Endometrial microvascular endothelial cells (primary cell): ENCODE results near the gene PLCB4. TPM values are rescaled to one million over a fixed set of nuclear protein-coding genes. Genes with fewer than 3 reads are reported as not detected.

Source experiments
- in situ Hi-C: cut with HindIII; loops from 2 replicates; pipeline ENCODE4 v1.10.0; 2017; ENCODE audit warnings: low sequenced_read_pairs, low pct_unique_long_range_greater_than_20kb; ENCODE audit errors: inconsistent ontology term
- total RNA-seq: library from RNA; depleted of rRNA; stranded (reverse); fragments of >200 nt; gene quantifications from one replicate; pipeline ENCODE4 v1.2.3, GENCODE V29; 2015; ENCODE audit errors: inconsistent ontology term

Gene PLCB4
- total RNA-seq, 1 donor from 2014 or later = 0.19 TPM

GRCh38 chr20:9092655-9093054 is 23.8 kb downstream of the PLCB4 start:
- in situ Hi-C loops = no loop called here

GRCh38 chr20:9093218-9093957 is 24.5 kb downstream of the PLCB4 start:
- in situ Hi-C loops = no loop called here

GRCh38 chr20:9099372-9099771 is 30.5 kb downstream of the PLCB4 start:
- in situ Hi-C loops = no loop called here

- in situ Hi-C loops = no loop called here
Observed at GRCh38 chr20:9100691-9101090, 31.8 kb downstream of the PLCB4 start.

GRCh38 chr20:9102456-9102855 is 33.6 kb downstream of the PLCB4 start:
- in situ Hi-C loops = no loop called here

- in situ Hi-C loops = no loop called here
Observed at GRCh38 chr20:9103955-9104354, 35.1 kb downstream of the PLCB4 start.

GRCh38 chr20:9108260-9108659 is 39.4 kb downstream of the PLCB4 start:
- in situ Hi-C loops = no loop called here

- in situ Hi-C loops = no loop called here
Observed at GRCh38 chr20:9109566-9109965, 40.7 kb downstream of the PLCB4 start.

GRCh38 chr20:9110365-9110764 is 41.5 kb downstream of the PLCB4 start:
- in situ Hi-C loops = no loop called here

- in situ Hi-C loops = no loop called here
Observed at GRCh38 chr20:9110916-9111432, 42.1 kb downstream of the PLCB4 start.

GRCh38 chr20:9112541-9113515 is 43.9 kb downstream of the PLCB4 start:
- in situ Hi-C loops = no loop called here

- in situ Hi-C loops = no loop called here
Observed at GRCh38 chr20:9114709-9115108, 45.8 kb downstream of the PLCB4 start.

GRCh38 chr20:9117548-9117947 is 48.7 kb downstream of the PLCB4 start:
- in situ Hi-C loops = no loop called here

- in situ Hi-C loops = no loop called here
Observed at GRCh38 chr20:9119776-9120175, 50.9 kb downstream of the PLCB4 start.

GRCh38 chr20:9121211-9121610 is 52.3 kb downstream of the PLCB4 start:
- in situ Hi-C loops = no loop called here

GRCh38 chr20:9122571-9122970 is 53.7 kb downstream of the PLCB4 start:
- in situ Hi-C loops = no loop called here

GRCh38 chr20:9126527-9126926 is 57.6 kb downstream of the PLCB4 start:
- in situ Hi-C loops = no loop called here

- in situ Hi-C loops = no loop called here
Observed at GRCh38 chr20:9128568-9128967, 59.7 kb downstream of the PLCB4 start.

GRCh38 chr20:9129756-9130155 is 60.9 kb downstream of the PLCB4 start:
- in situ Hi-C loops = no loop called here

GRCh38 chr20:9130521-9130920 is 61.6 kb downstream of the PLCB4 start:
- in situ Hi-C loops = no loop called here
